Body of pancreas (tissue), 4 donors: ENCODE results near the gene P4HA3.

Source experiments
- CTCF ChIP-seq, 7 experiments: fragments of 450-650 bp in 4 of 7; fragments of 200-600 bp in 3 of 7; sonication (generic) in 3 of 7; IDR thresholded peaks; one replicate each; pipeline ENCODE4 v1.5.1; 2016 to 2019; ENCODE audit warnings: antibody characterized with exemption in 7 of 7
- POLR2A ChIP-seq, 3 donors: fragments of 450-650 bp; IDR thresholded peaks; one replicate each; pipeline ENCODE4 v1.6.1; 2016; ENCODE audit warnings: antibody characterized with exemption in 3 of 3, mild to moderate bottlenecking in 2 of 3

- TF ChIP-seq CTCF (IDR thresholded peaks at IDR 0.05) (no peak), POLR2A (IDR thresholded peaks at IDR 0.05) (no peak)
Measured at GRCh38 chr11:74237541-74237940, 73.9 kb downstream of the P4HA3 start.
